HCT116 (cell line): ENCODE results near the gene GAB2. TPM values are rescaled to one million over a fixed set of nuclear protein-coding genes. Genes with fewer than 3 reads are reported as not detected.

ENCODE experiments used
- ATAC-seq: fragments of 200-7000 bp; cut with Tn5 transposase; 2 replicates; pipeline ENCODE4 v1.9.1; 2020; ENCODE audit warnings: mild to moderate bottlenecking, moderate library complexity
- BruUV-seq: library from RNA; stranded (reverse); fragments of 400-500 nt; replicated peaks from 2 replicates; lab custom pipeline; 2021; lab: Mats Ljungman, UMichigan
- CTCF ChIA-PET: fragments of 300-600 bp; sonication (Branson Sonifier 250); formaldehyde crosslinking; loops from one replicate; lab custom pipeline; 2021; ENCODE audit warnings: antibody characterized with exemption; lab: Charles Lee
- POLR2A ChIA-PET: fragments of 300-600, 350-600 bp; sonication (Branson Sonifier 250); formaldehyde crosslinking; loops from one replicate; lab custom pipeline; 2021; ENCODE audit warnings: antibody characterized with exemption; lab: Charles Lee
- RAD21 ChIA-PET, 2 experiments: fragments of 300-600 bp; sonication (Branson Sonifier 250); formaldehyde crosslinking; loops; one replicate each; lab custom pipeline; 2023; ENCODE audit warnings: low total read pairs in 2 of 2; ENCODE audit not compliant: uncharacterized antibody in 2 of 2, unreplicated experiment in 2 of 2, low non-redundant PET in 1 of 2; lab: Charles Lee
- DNase-seq: peaks from one replicate; pipeline ENCODE4 v3.0.0-alpha.2; 2010; ENCODE audit warnings: low read depth, low spot score
- H2AFZ ChIP-seq: fragments of 200-600 bp; shearing (Covaris generic), sonication (generic); 2 replicates; pipeline ENCODE4 v1.6.1; 2017; ENCODE audit warnings: low read depth, mixed run types, mixed read lengths, antibody characterized with exemption, low read length; ENCODE audit not compliant: poor library complexity, severe bottlenecking
- H3K27ac ChIP-seq: 2 replicates; pipeline ENCODE4 v1.5.1; 2012; ENCODE audit warnings: low read depth, low read length
- H3K27me3 ChIP-seq: fragments of 200-600 bp; sonication (generic); 2 replicates; pipeline ENCODE4 v1.6.1; 2016; ENCODE audit warnings: mixed run types, low read length, mixed read lengths; ENCODE audit not compliant: insufficient read depth
- H3K36me3 ChIP-seq, 2 experiments: fragments of 200-500 bp in 1 of 2; fragments of 200-600 bp in 1 of 2; sonication (Bioruptor generic) in 1 of 2; sonication (generic) in 1 of 2; 2 replicates each; pipeline versions ENCODE4 v1.5.1 to v1.6.1; 2014 to 2016; ENCODE audit warnings: low read length in 2 of 2, inconsistent platforms in 1 of 2, mixed read lengths in 1 of 2, mixed run types in 1 of 2; ENCODE audit not compliant: insufficient read depth in 2 of 2, control insufficient read depth in 1 of 2
- H3K4me1 ChIP-seq, 2 experiments: fragments of 200-600 bp in 1 of 2; sonication (generic) in 1 of 2; 2 replicates each; pipeline versions ENCODE4 v1.5.1 to v1.6.1; 2012 to 2017; ENCODE audit warnings: low read length in 2 of 2, inconsistent platforms in 1 of 2, mild to moderate bottlenecking in 1 of 2, mixed read lengths in 1 of 2, mixed run types in 1 of 2, moderate library complexity in 1 of 2; ENCODE audit not compliant: insufficient read depth in 2 of 2, control insufficient read depth in 1 of 2
- H3K4me2 ChIP-seq: fragments of 200-600 bp; sonication (generic); 2 replicates; pipeline ENCODE4 v1.6.1; 2017; ENCODE audit warnings: mixed run types, low read length, mixed read lengths
- H3K4me3 ChIP-seq, 2 experiments: fragments of 200-600 bp in 1 of 2; sonication (generic) in 1 of 2; replicated peaks in 1 of 2; 2 replicates each; pipeline ENCODE4 v1.5.1; 2011 to 2016; ENCODE audit warnings: low read length in 2 of 2, control low read depth in 1 of 2, low read depth in 1 of 2, mild to moderate bottlenecking in 1 of 2, mixed read lengths in 1 of 2, mixed run types in 1 of 2
- H3K79me2 ChIP-seq: fragments of 200-600 bp; sonication (generic); 2 replicates; pipeline ENCODE4 v1.6.1; 2017; ENCODE audit warnings: mild to moderate bottlenecking, mixed run types, low read length, moderate library complexity, mixed read lengths; ENCODE audit not compliant: insufficient read depth
- H3K9ac ChIP-seq: fragments of 200-600 bp; sonication (generic); 2 replicates; pipeline ENCODE4 v1.6.1; 2016; ENCODE audit warnings: low read length, mixed read lengths
- H3K9me2 ChIP-seq: fragments of 200-600 bp; sonication (generic), shearing (Covaris generic); 2 replicates; pipeline ENCODE4 v1.6.1; 2017; ENCODE audit warnings: mixed run types, mild to moderate bottlenecking, moderate library complexity; ENCODE audit not compliant: insufficient read depth
- H3K9me3 ChIP-seq, 2 experiments: fragments of 200-500 bp in 1 of 2; fragments of 200-600 bp in 1 of 2; sonication (Bioruptor generic) in 1 of 2; sonication (generic) in 1 of 2; 2 replicates each; pipeline ENCODE4 v1.6.1; 2014 to 2017; ENCODE audit warnings: low read length in 2 of 2, mixed read lengths in 2 of 2, inconsistent platforms in 1 of 2, low read depth in 1 of 2, mild to moderate bottlenecking in 1 of 2, mixed run types in 1 of 2, moderate library complexity in 1 of 2; ENCODE audit not compliant: control insufficient read depth in 1 of 2, insufficient read depth in 1 of 2
- H4K20me1 ChIP-seq: fragments of 200-600 bp; sonication (generic), shearing (Covaris generic); 2 replicates; pipeline ENCODE4 v1.6.1; 2017; ENCODE audit warnings: mixed run types, mild to moderate bottlenecking, moderate library complexity; ENCODE audit not compliant: insufficient read depth
- ATF3 ChIP-seq: IDR thresholded peaks from 2 replicates; pipeline ENCODE4 v1.6.1; 2012
- CBX3 ChIP-seq: IDR thresholded peaks from 2 replicates; pipeline ENCODE4 v1.6.1; 2012; ENCODE audit warnings: low read depth
- CEBPB ChIP-seq: IDR thresholded peaks from 2 replicates; pipeline ENCODE4 v1.6.1; 2012; ENCODE audit warnings: low read depth
- EZH2 ChIP-seq: fragments of 200-600 bp; sonication (generic); IDR thresholded peaks from 2 replicates; pipeline ENCODE4 v1.6.1; 2017; ENCODE audit warnings: antibody characterized with exemption, mixed run types
- FOSL1 ChIP-seq: IDR thresholded peaks from 2 replicates; pipeline ENCODE4 v1.6.1; 2012; ENCODE audit warnings: low read depth
- MAX ChIP-seq: IDR thresholded peaks from 2 replicates; pipeline ENCODE4 v1.6.1; 2012
- POLR2A ChIP-seq: IDR thresholded peaks from 2 replicates; pipeline ENCODE4 v1.7.0; 2011; ENCODE audit warnings: borderline replicate concordance; ENCODE audit not compliant: insufficient read depth, insufficient read length; ENCODE audit errors: extremely low read depth
- POLR2AphosphoS5 ChIP-seq: IDR thresholded peaks from 2 replicates; pipeline ENCODE4 v1.6.1; 2011; ENCODE audit warnings: mild to moderate bottlenecking, low read depth, low read length, moderate library complexity
- RAD21 ChIP-seq: IDR thresholded peaks from 2 replicates; pipeline ENCODE4 v1.6.1; 2012; ENCODE audit warnings: low read depth, mild to moderate bottlenecking
- REST ChIP-seq: IDR thresholded peaks from 2 replicates; pipeline ENCODE4 v1.6.1; 2012; ENCODE audit warnings: low read depth
- SIN3A ChIP-seq: IDR thresholded peaks from 2 replicates; pipeline ENCODE4 v1.6.1; 2012; ENCODE audit warnings: low read depth
- SP1 ChIP-seq: IDR thresholded peaks from 2 replicates; pipeline ENCODE4 v1.6.1; 2012; ENCODE audit warnings: low read depth
- YY1 ChIP-seq: IDR thresholded peaks from 2 replicates; pipeline ENCODE4 v1.6.1; 2011; ENCODE audit warnings: low read length, low read depth, moderate library complexity, mild to moderate bottlenecking; ENCODE audit not compliant: insufficient replicate concordance; ENCODE audit errors: extremely low read depth
- ZBTB33 ChIP-seq: IDR thresholded peaks from 2 replicates; pipeline ENCODE4 v1.6.1; 2011; ENCODE audit warnings: mild to moderate bottlenecking, low read length, moderate library complexity; ENCODE audit not compliant: insufficient replicate concordance; ENCODE audit errors: extremely low read depth
- ZFX ChIP-seq: fragments of 450-650 bp; IDR thresholded peaks from 2 replicates; pipeline ENCODE4 v1.6.1; 2017
- intact Hi-C: fragments of 100-400 bp; cut with micrococcal nuclease; formaldehyde crosslinking; loops from 2 replicates; pipeline ENCODE4 v1.10.0; 2022
- total RNA-seq: library from RNA; stranded (reverse); gene quantifications from one replicate; pipeline ENCODE4 v1.2.1, GENCODE V29; 2021; ENCODE audit not compliant: unreplicated experiment

The GAB2 gene
- total RNA-seq, 1 experiment from 2014 or later: 1.9 TPM

- no peaks in the 10 kb centered on the region for H3K9me2 ChIP-seq
- H2AFZ ChIP-seq: no peak overlapping the region
- no TSS peak for BruUV-seq
- H3K9me3 ChIP-seq: no peaks in the 10 kb centered on the region
- H3K4me3 ChIP-seq: no peak overlapping the region
- ATAC-seq: no peak
- DNase-seq: no peak
- ChIA-PET CTCF (no interaction called here), RAD21 (no interaction called here), POLR2A (no interaction called here)
- H3K27me3 ChIP-seq: no peaks in the 10 kb centered on the region
- TF ChIP-seq POLR2A (no peak), CBX3 (no peak), SP1 (no peak), ZBTB33 (no peak), RAD21 (no peak), SIN3A (no peak), YY1 (no peak), EZH2 (no peak), MAX (no peak), POLR2AphosphoS5 (no peak), CEBPB (no peak), FOSL1 (no peak), ZFX (no peak), REST (no peak), ATF3 (no peak)
- no peaks in the 10 kb centered on the region for H3K79me2 ChIP-seq
- H3K9ac ChIP-seq: no peak overlapping the region
- no peaks in the 10 kb centered on the region for H3K4me1 ChIP-seq
- no peak overlapping the region for H3K4me2 ChIP-seq
- no peaks in the 10 kb centered on the region for H3K36me3 ChIP-seq
- H4K20me1 ChIP-seq: no peaks in the 10 kb centered on the region
- intact Hi-C loops: no loop called here
- H3K27ac ChIP-seq: no peak overlapping the region
Measured at GRCh38 chr11:78259777-78260487, 157.7 kb downstream of the GAB2 start.
